ENCODE results near the gene DDX19B.
"Not testable (repeated sequence)": the region's sequence is repeated elsewhere in the genome, so short reads cannot be mapped to it uniquely, and the experiment has no call there.

Gene DDX19B

DNA sequence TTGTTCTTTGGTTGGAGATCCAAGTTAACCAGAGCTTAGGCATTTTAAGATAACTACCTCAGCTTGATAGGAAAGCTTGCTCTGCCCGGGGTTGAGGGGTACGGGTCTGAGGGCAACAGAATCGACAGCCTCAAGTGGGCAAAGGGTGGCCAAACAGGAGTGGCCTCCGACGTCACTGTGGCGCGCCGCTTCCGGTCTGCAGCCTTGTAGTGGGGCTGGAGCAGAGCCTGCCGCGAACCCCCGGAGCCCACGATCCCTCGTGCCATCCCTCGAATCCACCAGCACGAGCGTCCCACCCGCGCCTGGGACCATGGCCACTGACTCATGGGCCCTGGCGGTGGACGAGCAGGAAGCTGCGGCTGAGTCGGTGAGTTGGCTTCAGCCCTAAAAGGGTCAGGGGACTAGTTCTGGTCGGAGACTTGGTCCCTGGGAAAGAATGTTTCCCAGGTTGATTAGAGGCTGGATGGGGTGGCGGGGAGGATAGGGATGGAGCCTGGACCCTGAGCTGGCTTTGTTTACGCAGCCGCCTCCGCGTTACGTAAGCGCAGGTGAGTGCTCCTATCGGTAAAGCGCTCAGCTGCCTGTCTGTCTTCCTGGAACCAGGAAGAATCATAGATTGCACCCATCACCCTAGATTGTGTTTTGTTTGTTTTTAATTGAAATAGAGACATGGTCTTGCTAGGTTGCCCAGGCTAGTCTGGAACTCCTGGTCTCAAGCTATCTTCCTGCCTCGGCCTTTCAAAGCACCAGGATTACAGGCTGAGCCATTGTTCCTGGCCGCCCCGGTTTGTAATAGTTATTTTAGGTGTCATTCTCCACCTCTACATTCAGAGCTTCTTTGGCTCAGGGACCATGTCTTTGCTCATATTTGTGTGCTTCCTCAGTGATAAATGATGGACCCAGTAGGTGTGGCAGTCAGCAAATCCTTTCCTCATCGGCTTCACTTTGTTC, at the start of gene DDX19B:
DDX19B (plus strand) TSS at position 199 of the 951 bp plus-strand sequence; CDS start at position 311, 112 bp downstream.
- peak in 2 of 4 experiments; percentile 30 to 49 for DNase-seq

GRCh38 chr16:70249697-70250096, 49.3 kb upstream of the DDX19B start:
- DNase-seq: not testable (repeated sequence)

DNA sequence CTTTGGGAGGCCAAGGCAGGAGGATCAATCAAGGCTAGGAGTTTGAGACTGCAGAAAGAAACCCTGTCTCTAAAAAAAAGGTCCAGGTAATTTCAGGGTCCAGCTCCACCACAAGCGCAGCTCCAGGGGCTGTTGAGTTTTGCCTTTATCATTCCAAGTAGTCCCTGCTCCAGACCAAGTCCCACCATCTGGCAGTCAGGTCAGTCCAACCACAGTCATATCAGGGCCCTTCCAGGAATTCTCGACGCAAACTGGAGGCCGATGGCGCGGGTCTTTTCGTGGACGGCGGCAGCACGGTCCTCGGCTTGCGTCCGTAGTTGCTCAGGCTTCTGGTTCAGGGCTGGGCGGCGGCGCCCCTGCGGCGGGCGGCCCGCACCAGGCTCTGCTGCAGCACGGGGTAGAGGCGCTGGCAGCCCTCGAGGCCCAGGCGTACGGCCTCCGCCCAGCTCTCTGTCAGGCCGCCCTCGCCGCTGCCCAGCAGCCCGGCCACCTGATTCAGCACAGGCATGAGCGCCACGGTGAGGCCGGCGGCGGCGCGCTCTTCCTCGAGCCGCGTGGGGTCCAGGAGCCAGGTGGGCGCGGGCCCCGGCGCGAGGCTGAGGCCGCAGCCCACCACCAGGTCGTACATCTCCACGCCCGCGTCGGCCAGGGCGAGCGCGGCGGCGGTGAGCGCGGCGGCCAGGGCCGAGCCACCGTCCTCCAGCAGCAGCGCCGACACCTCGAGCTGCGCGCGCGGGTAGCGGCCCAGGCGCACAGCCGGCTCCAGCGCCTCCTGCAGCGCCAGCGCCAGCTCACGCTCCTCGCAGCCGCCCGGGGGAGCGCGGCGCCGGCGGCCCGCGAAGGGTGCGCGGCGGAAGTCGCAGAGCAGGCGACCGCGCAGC, 48.0 kb upstream of the DDX19B start:
- DNase-seq: peak in 1 of 4 experiments; percentile 56

- peak; percentile 80 to 87 (median 84) for DNase-seq
Measured at GRCh38 chr16:70251629-70252354, 47.2 kb upstream of the DDX19B start, which contains the start of gene EXOSC6. EXOSC6 (minus strand) TSS chr16:70251940; CDS start chr16:70251900, 40 bp downstream.

GRCh38 chr16:70252355-70252988, 46.5 kb upstream of the DDX19B start:
- no peak for DNase-seq

- DNase-seq: no peak
Measured at GRCh38 chr16:70253291-70254106, 45.5 kb upstream of the DDX19B start.

DNA sequence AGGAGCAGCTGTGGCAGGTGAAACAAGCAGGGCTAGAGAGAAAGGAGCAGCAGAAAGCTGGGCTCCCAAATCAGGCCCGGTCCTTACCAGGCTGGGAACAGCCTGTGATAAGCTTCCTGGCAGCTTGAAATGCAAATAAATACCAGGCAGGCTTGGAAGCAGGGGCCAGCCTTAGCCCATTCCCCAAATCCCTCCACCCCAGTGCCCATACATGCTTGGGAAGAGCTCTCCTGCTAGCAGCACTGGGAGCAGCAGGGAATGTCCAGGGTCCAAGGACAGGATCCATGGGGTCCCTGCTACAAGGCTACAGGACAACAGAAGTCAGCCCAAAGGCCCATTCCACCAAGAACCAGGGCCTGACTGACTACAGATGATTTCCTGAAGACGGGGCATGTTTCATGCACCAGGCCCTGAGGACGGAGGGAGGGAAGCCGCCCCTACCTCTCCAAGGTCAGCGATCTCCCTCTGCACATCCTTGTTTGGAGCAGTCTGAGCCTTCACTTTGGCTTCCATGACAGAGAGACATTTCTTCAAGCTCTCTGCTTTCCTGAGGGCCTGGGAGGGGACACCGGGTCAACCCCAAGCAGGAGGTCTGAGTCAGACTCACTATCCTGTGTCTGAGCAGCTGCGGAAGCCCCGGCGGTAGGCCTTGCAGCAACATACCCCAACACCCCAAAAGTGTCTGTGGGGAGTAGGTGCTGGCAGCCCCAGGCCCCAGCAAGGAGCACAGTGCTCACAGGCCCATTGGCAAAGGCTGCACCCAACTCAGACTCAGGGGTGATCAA, 44.6 kb upstream of the DDX19B start:
- no peak for DNase-seq

DNA sequence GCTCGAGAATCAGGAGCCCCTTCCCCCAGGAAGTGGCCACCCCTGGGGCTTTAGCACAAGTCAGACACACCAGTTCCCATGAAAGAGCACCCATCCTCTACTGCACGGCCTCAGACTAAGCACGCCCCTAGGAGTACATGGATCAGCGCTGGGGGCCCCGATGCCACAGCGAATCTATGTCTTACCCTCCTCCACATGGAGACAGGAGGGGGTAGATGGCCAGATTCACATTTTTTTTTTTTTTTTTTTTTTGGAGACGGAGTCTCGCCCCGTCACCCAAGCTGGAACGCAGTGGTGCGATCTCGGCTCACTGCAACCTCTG, 44.1 kb upstream of the DDX19B start:
- no peak for DNase-seq

- no peak for DNase-seq
Measured at GRCh38 chr16:70255574-70255973, 43.4 kb upstream of the DDX19B start.

- DNase-seq: no peak
Measured at GRCh38 chr16:70257391-70257790, 41.6 kb upstream of the DDX19B start.

GRCh38 chr16:70258065-70258464, 40.9 kb upstream of the DDX19B start:
- no peak for DNase-seq

GRCh38 chr16:70258946-70259345, 40.0 kb upstream of the DDX19B start:
- DNase-seq: no peak

- DNase-seq: not testable (repeated sequence)
Measured at GRCh38 chr16:70259903-70260302, 39.1 kb upstream of the DDX19B start.

DNA sequence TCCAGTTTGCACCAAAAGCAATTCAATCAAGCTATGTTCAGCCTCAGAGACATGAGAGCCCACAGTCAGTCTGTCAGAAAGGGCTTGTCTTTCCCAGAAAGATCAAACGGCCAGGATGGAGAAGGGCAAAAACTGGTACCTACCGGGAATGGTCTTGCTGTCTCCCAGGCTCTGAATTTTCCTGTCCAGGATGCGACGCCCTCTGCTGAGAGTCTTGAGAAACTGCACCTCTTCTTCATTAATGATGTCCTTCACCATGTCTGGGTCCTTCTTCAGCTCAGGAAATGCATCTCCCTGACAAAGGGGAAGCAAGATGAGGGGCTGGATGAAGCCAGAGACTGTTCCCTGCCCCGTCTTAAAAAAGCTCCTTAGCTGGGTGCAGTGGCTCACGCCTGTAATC, 31.5 kb upstream of the DDX19B start:
- DNase-seq: no peak

GRCh38 chr16:70267922-70268321, 31.1 kb upstream of the DDX19B start:
- DNase-seq: not testable (repeated sequence)

DNA sequence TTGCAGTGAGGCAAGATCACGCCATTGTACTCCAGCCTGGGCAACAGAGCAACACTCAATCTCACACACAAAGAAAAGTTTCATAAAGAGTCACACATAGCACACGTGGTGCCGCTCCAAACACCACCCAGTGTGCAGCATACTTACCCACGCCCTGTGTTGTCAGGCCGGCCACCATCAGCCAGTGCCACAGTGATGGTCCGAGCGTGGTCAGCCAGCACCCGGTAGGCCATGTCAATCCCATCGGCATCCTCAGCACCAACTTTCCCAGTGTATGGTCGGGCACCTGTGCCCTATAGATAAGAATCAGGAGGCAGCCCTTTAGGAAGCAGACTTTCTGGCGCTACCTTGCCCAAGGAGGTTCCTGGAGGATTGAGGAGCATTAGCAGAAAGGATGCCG, 29.5 kb upstream of the DDX19B start:
- no peak for DNase-seq

GRCh38 chr16:70270176-70270575, 28.8 kb upstream of the DDX19B start:
- DNase-seq: no peak

DNA sequence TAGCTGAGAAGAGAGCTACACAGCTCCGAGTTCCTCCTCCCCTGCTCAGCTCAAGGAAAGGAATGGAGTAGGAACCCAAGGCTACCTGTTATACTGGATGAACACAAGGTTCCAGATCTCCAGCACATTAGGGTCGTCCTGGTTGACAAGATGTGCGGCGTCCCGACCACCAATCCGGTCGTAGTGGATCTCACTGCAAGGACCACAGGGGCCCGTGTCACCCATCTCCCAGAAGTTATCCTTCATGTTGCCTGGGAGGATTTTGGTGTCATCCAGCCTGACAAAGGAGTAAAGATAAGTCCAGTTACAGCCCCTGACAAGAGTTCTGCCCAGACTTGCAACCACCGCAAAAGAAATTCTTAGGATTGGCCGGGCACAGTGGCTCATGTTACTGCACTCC, 27.3 kb upstream of the DDX19B start:
- no peak for DNase-seq

DNA sequence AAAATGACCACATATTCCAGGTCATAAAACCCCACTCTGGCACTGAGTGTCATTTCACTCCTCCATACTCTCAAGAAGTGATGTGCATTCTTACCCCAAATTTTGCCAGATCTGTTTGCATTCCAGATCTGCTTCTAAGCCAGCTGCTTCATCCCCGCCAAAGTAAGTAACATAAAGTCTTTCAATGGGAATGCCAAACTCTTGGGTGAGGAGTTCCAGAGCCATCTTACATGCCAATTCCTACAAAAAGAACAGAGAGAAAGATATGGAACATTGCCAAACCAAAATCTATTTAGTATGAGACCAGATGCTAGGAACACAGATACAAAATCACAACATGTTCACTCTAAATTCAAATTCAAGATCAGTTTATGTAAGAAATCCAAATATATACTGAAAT, 22.6 kb upstream of the DDX19B start:
- no peak for DNase-seq

- DNase-seq: not testable (repeated sequence)
Measured at GRCh38 chr16:70287304-70287971, 11.5 kb upstream of the DDX19B start.

Measured in activated naive CD4-positive, alpha-beta T cell (primary cell).